ENCODE measurements around the gene PCDH9. TPM values are rescaled to one million over a fixed set of nuclear protein-coding genes. Genes with fewer than 3 reads are reported as not detected.

The PCDH9 gene
- total and polyA plus RNA-seq, 2 of the 13 experiments (the other 11 are each of a cell fraction or from before 2014, with no cell fraction given), result 0.09 TPM; not detected in 1

DNA sequence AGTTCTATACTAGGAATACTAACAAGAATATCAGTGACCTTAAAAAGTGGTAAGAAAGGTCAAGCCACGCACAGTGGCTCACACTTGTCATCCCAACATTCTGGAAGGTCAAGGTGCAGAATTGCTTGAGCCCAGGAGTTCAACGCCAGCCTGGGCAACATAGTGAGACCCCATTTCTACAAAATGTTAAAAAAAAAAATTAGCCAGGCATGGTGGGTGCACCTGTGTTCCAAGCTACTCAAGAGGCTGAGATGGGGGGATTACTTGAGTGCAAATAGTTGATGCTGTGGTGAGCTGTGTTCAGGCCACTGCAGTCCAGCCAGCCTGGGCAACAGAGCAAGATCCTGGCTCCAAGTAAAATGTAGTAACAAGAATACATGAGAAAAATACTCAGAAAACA, 61.8 kb downstream of the PCDH9 start (continued):
- TF ChIP-seq, protein P1, sequence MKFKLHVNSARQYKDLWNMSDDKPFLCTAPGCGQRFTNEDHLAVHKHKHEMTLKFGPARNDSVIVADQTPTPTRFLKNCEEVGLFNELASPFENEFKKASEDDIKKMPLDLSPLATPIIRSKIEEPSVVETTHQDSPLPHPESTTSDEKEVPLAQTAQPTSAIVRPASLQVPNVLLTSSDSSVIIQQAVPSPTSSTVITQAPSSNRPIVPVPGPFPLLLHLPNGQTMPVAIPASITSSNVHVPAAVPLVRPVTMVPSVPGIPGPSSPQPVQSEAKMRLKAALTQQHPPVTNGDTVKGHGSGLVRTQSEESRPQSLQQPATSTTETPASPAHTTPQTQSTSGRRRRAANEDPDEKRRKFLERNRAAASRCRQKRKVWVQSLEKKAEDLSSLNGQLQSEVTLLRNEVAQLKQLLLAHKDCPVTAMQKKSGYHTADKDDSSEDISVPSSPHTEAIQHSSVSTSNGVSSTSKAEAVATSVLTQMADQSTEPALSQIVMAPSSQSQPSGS (CRISPR knock-in tag; IDR thresholded peaks at IDR 0.05), result no peak
- no peak for TF ChIP-seq DPF2 (CRISPR knock-in tag; IDR thresholded peaks at IDR 0.05; ENCODE audit: borderline replicate concordance, low read depth)
- TF ChIP-seq CAMTA2 (CRISPR knock-in tag; IDR thresholded peaks at IDR 0.05; ENCODE audit: borderline replicate concordance), result no peak
- no peak for TF ChIP-seq DR1 (CRISPR knock-in tag; IDR thresholded peaks at IDR 0.05)
- no peak for TF ChIP-seq ZNF3 (CRISPR knock-in tag; IDR thresholded peaks at IDR 0.05)
- no peak for TF ChIP-seq KLF6 (CRISPR knock-in tag; IDR thresholded peaks at IDR 0.05)

GRCh38 chr13:67167420-67167819, 62.7 kb downstream of the PCDH9 start:
- no peak overlapping the region for H3K4me2 ChIP-seq (ENCODE audit: low read depth, low read length)
- H3K27me3 ChIP-seq (ENCODE audit: control insufficient read depth in 1 of 2, insufficient read depth in 2 of 2, low read length in 2 of 2), result no peaks in the 10 kb centered on the region
- CTCF ChIA-PET (ENCODE audit: low intra/inter-chr PET ratio, low total read pairs), result no interaction called here
- FAIRE-seq (no peak), DNase-seq (ENCODE audit: low spot score) (no peak), ATAC-seq (no peak)
- no peaks in the 10 kb centered on the region for H3K79me2 ChIP-seq (ENCODE audit: insufficient read depth, low read length)
- H2AFZ ChIP-seq (ENCODE audit: low read length), result no peak overlapping the region
- BruUV-seq (replicated peaks), result no TSS peak
- in situ Hi-C loops (cut with HindIII; ENCODE audit: extremely low pct_ligation_motif_present, low pct_unique_long_range_greater_than_20kb) (no loop called here), intact Hi-C loops (cut with micrococcal nuclease; ENCODE audit: unreplicated experiment) (no loop called here)
- no peak overlapping the region for H3K4me3 ChIP-seq (replicated peaks in 1 of 3; ENCODE audit: insufficient read depth in 1 of 3, low read depth in 2 of 3, low read length in 3 of 3)
- H3K36me3 ChIP-seq (replicated peaks in 1 of 2; ENCODE audit: control insufficient read depth in 1 of 2, insufficient read depth in 2 of 2, low read length in 2 of 2), result no peaks in the 10 kb centered on the region
- H3K27ac ChIP-seq (ENCODE audit: extremely low read length, insufficient read depth, low read length), result no peak overlapping the region
- no peaks in the 10 kb centered on the region for H4K20me1 ChIP-seq (ENCODE audit: insufficient read depth, low read length)
- WGBS (ENCODE audit: low lambda C conversion rate), result 0% methylated on average over 1 of the region's 1 CpG
- H3K4me1 ChIP-seq (ENCODE audit: insufficient read depth, low read length), result no peaks in the 10 kb centered on the region
- no peak overlapping the region for H3K9ac ChIP-seq (ENCODE audit: insufficient read depth, low read depth, low read length)
- POLR2A ChIA-PET, result no interaction called here
- TF ChIP-seq XRCC5 (optimal IDR thresholded peaks at IDR 0.05; ENCODE audit: low read length) (no peak), EP300 (IDR thresholded peaks at IDR 0.05; ENCODE audit: low read depth in 2 of 2, low read length in 2 of 2) (no peak), EP300 (CRISPR knock-in tag; IDR thresholded peaks at IDR 0.05; ENCODE audit: borderline replicate concordance) (no peak), CEBPB (IDR thresholded peaks at IDR 0.05; ENCODE audit: borderline replicate concordance, low read depth, low read length) (no peak), ZNF251 (CRISPR knock-in tag; IDR thresholded peaks at IDR 0.05) (no peak), ZMYM2 (CRISPR knock-in tag; IDR thresholded peaks at IDR 0.05) (no peak), ZNF530 (CRISPR knock-in tag; IDR thresholded peaks at IDR 0.05; ENCODE audit: low read depth) (no peak), ZNF724P (CRISPR knock-in tag; IDR thresholded peaks at IDR 0.05; ENCODE audit: borderline replicate concordance) (no peak), ZNF839 (CRISPR knock-in tag; IDR thresholded peaks at IDR 0.05; ENCODE audit: borderline replicate concordance) (no peak)
- TF ChIP-seq, protein P2, sequence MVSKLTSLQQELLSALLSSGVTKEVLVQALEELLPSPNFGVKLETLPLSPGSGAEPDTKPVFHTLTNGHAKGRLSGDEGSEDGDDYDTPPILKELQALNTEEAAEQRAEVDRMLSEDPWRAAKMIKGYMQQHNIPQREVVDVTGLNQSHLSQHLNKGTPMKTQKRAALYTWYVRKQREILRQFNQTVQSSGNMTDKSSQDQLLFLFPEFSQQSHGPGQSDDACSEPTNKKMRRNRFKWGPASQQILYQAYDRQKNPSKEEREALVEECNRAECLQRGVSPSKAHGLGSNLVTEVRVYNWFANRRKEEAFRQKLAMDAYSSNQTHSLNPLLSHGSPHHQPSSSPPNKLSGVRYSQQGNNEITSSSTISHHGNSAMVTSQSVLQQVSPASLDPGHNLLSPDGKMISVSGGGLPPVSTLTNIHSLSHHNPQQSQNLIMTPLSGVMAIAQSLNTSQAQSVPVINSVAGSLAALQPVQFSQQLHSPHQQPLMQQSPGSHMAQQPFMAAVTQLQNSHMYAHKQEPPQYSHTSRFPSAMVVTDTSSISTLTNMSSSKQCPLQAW (CRISPR knock-in tag; IDR thresholded peaks at IDR 0.05), result no peak
- no peaks in the 10 kb centered on the region for H3K9me3 ChIP-seq (ENCODE audit: low read length)
